GM23338 (cell line): ENCODE data around the gene ATP6V0E2.

Source experiments
- CREB1 ChIP-seq: fragments of 250-450 bp; sonication (Bioruptor Pico); IDR thresholded peaks from 2 replicates; pipeline ENCODE4 v1.5.0; 2020; ENCODE audit warnings: low read depth, mild to moderate bottlenecking, moderate library complexity
- CTCF ChIP-seq, 2 experiments: fragments of 200-600 bp in 1 of 2; sonication (generic) in 1 of 2; conservative IDR thresholded peaks; 2 replicates each; pipeline versions ENCODE4 v1.5.1 to v1.6.1; 2016 to 2017; ENCODE audit warnings: antibody characterized with exemption in 2 of 2, low read depth in 2 of 2, mild to moderate bottlenecking in 2 of 2, moderate library complexity in 1 of 2
- POLR2AphosphoS5 ChIP-seq: IDR thresholded peaks from 2 replicates; pipeline ENCODE4 v1.6.1; 2016; ENCODE audit warnings: antibody characterized with exemption, low read depth
- ZNF114 ChIP-seq: fragments of 250-450 bp; sonication (Bioruptor Pico); IDR thresholded peaks from 2 replicates; pipeline ENCODE4 v1.5.0; 2020; ENCODE audit warnings: mild to moderate bottlenecking, moderate library complexity

- TF ChIP-seq CTCF (conservative IDR thresholded peaks at IDR 0.05; ENCODE audit: low read depth in 2 of 2) (no peak), ZNF114 (CRISPR knock-in tag) (no peak), POLR2AphosphoS5 (no peak), CREB1 (CRISPR knock-in tag) (no peak)
Measured at GRCh38 chr7:149836434-149836833, 37.3 kb upstream of the ATP6V0E2 start.
